ENCODE results near the gene MAJIN. TPM values are rescaled to one million over a fixed set of nuclear protein-coding genes. Genes with fewer than 3 reads are reported as not detected.
A peak's percentile ranks its signal among the peaks of the same experiment; 100 is the strongest.

Gene MAJIN
- total and polyA plus RNA-seq, 12 donors, result not detected

DNA sequence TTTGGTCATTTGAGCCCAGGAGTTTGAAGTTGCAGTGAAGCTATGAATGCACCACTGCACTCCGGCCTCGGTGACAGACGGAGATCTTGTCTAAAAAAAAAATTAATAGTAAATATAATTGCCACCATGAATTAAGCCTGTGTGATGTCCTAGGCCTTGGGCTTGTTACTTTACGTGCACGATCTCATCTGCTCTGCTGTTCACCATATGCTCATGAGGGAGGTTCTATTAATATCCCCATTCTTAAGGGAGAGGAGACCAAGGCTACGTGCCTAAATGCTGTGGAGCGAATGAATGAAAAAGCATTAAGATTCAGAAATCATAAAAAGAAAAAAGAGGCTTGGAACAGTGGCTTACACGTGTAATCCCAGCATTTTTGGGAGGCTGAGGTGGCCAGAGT lies 52.3 kb downstream of the MAJIN start:
- Histone ChIP-seq H3K27me3 (no peaks in the 10 kb centered on the region), H3K36me3 (peaks cover 0 to under 1% (median 0%) of the 10 kb centered on the region in 9 donors), H3K27ac (peak overlapping the region in 4 of 10 donors; percentile 11 to 31 (median 18)), H3K4me3 (no peak overlapping the region), H3K4me1 (peaks cover 9 to 55% (median 40%) of the 10 kb centered on the region in 9 donors), H3K9me3 (no peaks in the 10 kb centered on the region)
- DNase-seq (no peak), ATAC-seq (no peak)
- intact Hi-C loops (cut with DNase I), result loop anchor here in 6 of 10 donors (5.0 to 10.0 kb wide), 6 partner anchors 75 to 198 kb away; partner anchors contain the start of genes ARL2 (in 3 of the 6), BATF2 (in 3 of the 6), CDCA5 (in 1 of the 6) and SNX15 (in 1 of the 6)
- TF ChIP-seq, protein P1, sequence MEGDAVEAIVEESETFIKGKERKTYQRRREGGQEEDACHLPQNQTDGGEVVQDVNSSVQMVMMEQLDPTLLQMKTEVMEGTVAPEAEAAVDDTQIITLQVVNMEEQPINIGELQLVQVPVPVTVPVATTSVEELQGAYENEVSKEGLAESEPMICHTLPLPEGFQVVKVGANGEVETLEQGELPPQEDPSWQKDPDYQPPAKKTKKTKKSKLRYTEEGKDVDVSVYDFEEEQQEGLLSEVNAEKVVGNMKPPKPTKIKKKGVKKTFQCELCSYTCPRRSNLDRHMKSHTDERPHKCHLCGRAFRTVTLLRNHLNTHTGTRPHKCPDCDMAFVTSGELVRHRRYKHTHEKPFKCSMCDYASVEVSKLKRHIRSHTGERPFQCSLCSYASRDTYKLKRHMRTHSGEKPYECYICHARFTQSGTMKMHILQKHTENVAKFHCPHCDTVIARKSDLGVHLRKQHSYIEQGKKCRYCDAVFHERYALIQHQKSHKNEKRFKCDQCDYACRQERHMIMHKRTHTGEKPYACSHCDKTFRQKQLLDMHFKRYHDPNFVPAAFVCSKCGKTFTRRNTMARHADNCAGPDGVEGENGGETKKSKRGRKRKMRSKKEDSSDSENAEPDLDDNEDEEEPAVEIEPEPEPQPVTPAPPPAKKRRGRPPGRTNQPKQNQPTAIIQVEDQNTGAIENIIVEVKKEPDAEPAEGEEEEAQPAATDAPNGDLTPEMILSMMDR (IDR thresholded peaks at IDR 0.05), result no peak
- WGBS, 2 donors, result 62 to 65% methylated on average over 8 of the region's 8 CpGs

DNA sequence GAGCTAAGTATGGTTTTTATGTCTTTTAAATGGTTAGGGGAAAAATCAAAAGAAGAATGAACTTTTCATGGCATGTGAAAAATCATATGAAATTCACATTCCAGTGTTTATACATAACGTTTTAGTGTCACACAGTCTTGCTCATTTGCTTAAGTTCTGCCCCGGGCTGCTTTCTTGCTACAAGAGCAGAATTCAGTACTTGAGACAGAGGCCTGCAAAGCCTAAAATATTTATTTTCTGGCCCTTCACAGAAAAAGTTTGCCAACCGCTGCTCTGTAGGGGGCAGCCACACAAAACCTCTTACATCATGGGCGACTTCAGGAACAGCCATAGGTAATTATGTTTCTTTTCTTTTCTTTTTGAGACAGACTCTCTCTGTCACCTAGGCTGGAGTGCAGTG lies 53.9 kb downstream of the MAJIN start:
- intact Hi-C loops (cut with DNase I), result loop anchor here in 3 of 10 donors (5.0 kb wide), 2 partner anchors 79 to 94 kb away; partner anchors contain the start of genes ARL2 (in 2 of the 3) and BATF2 (in 1 of the 3)
- ATAC-seq, result peak in 1 of 8 donors; percentile 4
- WGBS, 2 donors, result 21 to 28% methylated on average over 4 of the region's 4 CpGs

DNA sequence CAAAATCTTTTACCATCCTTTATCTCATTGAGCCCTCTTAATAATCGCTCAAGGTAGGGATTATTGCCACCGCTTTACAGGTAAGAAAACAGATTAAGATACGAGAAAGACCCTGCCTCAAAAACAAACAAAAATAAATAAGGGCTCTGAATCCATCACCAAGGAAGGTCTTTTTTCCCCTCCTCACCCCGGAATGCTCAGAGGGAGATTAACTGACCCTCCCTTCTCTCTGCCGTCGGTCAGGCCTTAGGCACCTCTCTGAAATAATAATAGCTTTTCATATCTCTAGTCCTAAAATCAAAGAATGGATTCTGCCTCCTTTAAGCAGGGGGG lies 54.3 kb downstream of the MAJIN start:
- Histone ChIP-seq H3K27ac (peak overlapping the region; percentile 27 to 96 (median 80)), H3K4me1 (peaks cover 5 to 43% (median 34%) of the 10 kb centered on the region in 9 donors), H3K27me3 (no peaks in the 10 kb centered on the region), H3K36me3 (peaks cover 0 to 20% (median 16%) of the 10 kb centered on the region in 9 donors), H3K9me3 (no peaks in the 10 kb centered on the region), H3K4me3 (peak overlapping the region; percentile 36 to 98 (median 78))
- intact Hi-C loops (cut with DNase I), result loop anchor here in 3 of 10 donors (5.0 kb wide), 2 partner anchors 80 to 95 kb away; partner anchors contain the start of genes ARL2 (in 2 of the 3) and BATF2 (in 1 of the 3)
- WGBS, 2 donors, result 2 to 3% methylated on average over 6 of the region's 6 CpGs
- TF ChIP-seq, protein P1 (IDR thresholded peaks at IDR 0.05), result no peak
- DNase-seq, result no peak
- no peak for ATAC-seq

More for the DNA sequence above, 53.9 kb downstream of the MAJIN start:
- peak overlapping the region; percentile 36 to 98 (median 78) for H3K4me3 ChIP-seq
- H3K27ac ChIP-seq, result peak overlapping the region in 9 of 10 donors; percentile 66 to 96 (median 82)
- peaks cover 0 to 16% (median 13%) of the 10 kb centered on the region in 9 donors for H3K36me3 ChIP-seq
- H3K9me3 ChIP-seq, result no peaks in the 10 kb centered on the region
- no peak for DNase-seq
- no peaks in the 10 kb centered on the region for H3K27me3 ChIP-seq
- TF ChIP-seq, protein P1 (IDR thresholded peaks at IDR 0.05), result peak in 5 of 9 donors; percentile 9 to 40 (median 28)
- peaks cover 5 to 43% (median 34%) of the 10 kb centered on the region in 9 donors for H3K4me1 ChIP-seq

DNA sequence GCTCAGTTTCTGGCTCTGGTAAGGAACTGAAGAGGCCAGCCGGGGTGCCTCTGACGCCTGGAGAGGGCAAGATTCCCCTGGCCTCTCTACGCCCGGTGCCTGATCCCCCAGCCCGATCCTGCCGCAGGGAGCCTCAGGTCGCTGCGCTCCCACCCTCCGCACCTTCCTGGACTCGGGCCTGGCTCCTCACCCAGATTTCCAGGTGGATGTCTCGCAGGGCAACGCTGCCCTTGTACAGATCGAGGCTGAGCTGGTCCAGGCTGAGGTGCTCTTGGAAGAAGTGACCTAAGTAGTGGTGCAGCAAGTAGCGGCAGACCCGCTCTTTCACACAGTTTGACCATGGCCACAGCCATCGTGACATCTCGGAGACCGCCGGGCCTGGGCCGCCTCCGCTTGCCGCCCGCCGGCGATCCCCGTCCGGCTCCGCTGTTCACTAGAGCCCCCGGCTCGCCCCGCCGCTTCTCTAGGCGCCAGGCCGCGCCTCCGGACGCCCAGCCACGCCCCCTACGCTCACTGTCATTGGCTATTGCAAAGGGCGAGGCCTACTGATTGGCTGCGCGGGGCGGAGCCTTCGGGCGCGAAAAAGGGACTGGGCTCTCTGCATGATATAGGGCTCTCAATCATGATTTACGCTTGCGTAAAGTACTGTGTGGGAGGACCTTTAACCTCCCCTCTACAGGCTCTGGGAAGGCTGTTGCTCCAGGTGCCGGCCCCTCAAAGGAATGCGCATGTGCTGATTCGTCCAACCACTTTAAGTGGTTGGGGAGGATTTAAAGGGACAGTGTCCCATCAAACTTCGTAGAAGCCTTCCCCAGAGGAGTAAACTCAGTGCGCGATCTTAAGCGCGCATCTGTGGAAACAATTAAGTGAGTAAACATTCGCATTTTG lies 54.9 kb downstream of the MAJIN start, which contains the start of gene ATG2A:
TSS of gene ATG2A (minus strand) at position 435 of the 888 bp plus-strand sequence. CDS start at position 361, 74 bp downstream.
- peak; percentile 97 to 100 (median 98) for ATAC-seq
- intact Hi-C loops (cut with DNase I), result loop anchor here in 3 of 10 donors (5.0 kb wide), 2 partner anchors 80 to 95 kb away; partner anchors contain the start of genes ARL2 (in 2 of the 3) and BATF2 (in 1 of the 3)
- 0 to 1% methylated on average over 57 of the region's 57 CpGs for WGBS, 2 donors

More for the DNA sequence above, 54.9 kb downstream of the MAJIN start, which contains the start of gene ATG2A:
- Histone ChIP-seq H3K27ac (peak within 1 kb of the TSS; percentile 27 to 96 (median 84)), H3K36me3 (peaks cover 0 to 26% (median 22%) of the 10 kb centered on the region in 9 donors), H3K4me3 (peak within 1 kb of the TSS; percentile 63 to 98 (median 86)), H3K9me3 (no peaks in the 10 kb centered on the region), H3K27me3 (no peaks in the 10 kb centered on the region), H3K4me1 (peaks cover 5 to 43% (median 34%) of the 10 kb centered on the region in 9 donors)
- peak; percentile 99 for DNase-seq
- TF ChIP-seq, protein P1 (IDR thresholded peaks at IDR 0.05), result peak in 1 of 9 donors; percentile 11

Data from heart right ventricle (tissue), 16 donors.